ENCODE measurements around the gene C1QTNF2. TPM values are rescaled to one million over a fixed set of nuclear protein-coding genes. Genes with fewer than 3 reads are reported as not detected.
A peak's percentile ranks its signal among the peaks of the same experiment; 100 is the strongest.

C1QTNF2 gene
- total and polyA plus RNA-seq, 5 donors: 1.6 to 4.3 (median 2.1) TPM

DNA sequence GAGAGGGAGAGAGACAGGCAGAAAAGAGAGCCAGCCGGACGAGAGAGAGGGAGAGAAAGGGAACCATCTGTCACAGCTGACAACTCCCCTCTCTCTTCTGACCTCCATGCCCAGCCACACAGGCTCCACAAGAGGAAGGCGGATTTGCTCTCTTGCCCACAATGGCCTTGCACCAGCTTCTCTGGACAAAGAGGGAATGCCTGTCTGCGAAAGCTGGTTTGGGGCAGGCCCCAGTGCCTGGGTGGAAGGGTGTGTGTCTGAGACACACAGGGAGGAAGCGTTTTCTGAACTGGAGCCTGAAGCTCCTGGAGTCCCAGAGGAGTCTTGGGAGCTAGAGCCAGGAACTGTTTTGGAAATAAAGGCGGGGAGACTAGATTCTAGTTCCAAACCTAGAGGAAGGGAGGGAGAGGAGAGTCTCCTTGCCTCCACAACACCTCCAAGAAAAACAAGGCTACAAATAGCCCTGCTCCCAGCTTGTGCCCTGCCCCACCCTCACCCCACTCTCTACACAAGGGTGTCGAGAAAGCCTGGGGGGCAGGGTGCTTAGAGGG, 12.5 kb downstream of the C1QTNF2 start:
- ATAC-seq (peak; percentile 81 to 90), DNase-seq (peak; percentile 45 to 78 (median 76))
- Histone ChIP-seq H3K4me1 (ENCODE audit: control insufficient read depth, insufficient read depth, low read length) (peaks cover 7% of the 10 kb centered on the region), H3K27me3 (ENCODE audit: control insufficient read depth, insufficient read depth) (no peaks in the 10 kb centered on the region), H3K9me3 (ENCODE audit: control insufficient read depth, low read length) (no peaks in the 10 kb centered on the region), H3K27ac (ENCODE audit: low read length) (peak overlapping the region; percentile 47), H3K4me3 (ENCODE audit: low read length) (no peak overlapping the region)
- WGBS: 36% methylated on average over 7 of the region's 7 CpGs
- intact Hi-C loops (cut with DNase I): no loop called here

DNA sequence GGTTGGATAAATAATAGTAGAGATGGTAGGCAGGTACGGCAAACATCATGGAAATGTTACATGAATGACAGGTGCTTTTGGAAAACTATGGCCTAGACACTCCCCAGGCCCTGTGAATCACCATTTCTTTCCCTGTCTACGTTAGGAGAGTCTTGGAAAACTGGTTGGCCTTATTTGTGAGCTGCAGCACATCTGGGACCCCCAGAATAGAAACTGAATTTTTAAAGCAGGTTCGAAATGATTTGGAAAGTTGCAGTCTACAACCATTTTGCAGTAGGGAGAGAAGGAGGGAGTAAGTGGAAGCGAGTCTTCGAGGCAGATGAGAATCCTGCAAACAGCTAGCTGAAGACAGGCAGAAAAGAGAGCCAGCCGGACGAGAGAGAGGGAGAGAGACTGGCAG, 13.0 kb downstream of the C1QTNF2 start:
- peak in 1 of 2 donors; percentile 2 for ATAC-seq
- peak overlapping the region; percentile 31 for H3K27ac ChIP-seq (ENCODE audit: low read length)
- no peaks in the 10 kb centered on the region for H3K9me3 ChIP-seq (ENCODE audit: control insufficient read depth, low read length)
- no peaks in the 10 kb centered on the region for H3K27me3 ChIP-seq (ENCODE audit: control insufficient read depth, insufficient read depth)
- WGBS: 52% methylated on average over 7 of the region's 7 CpGs
- no peak for DNase-seq
- peaks cover 7% of the 10 kb centered on the region for H3K4me1 ChIP-seq (ENCODE audit: control insufficient read depth, insufficient read depth, low read length)
- no peak overlapping the region for H3K4me3 ChIP-seq (ENCODE audit: low read length)
- intact Hi-C loops (cut with DNase I): no loop called here

DNA sequence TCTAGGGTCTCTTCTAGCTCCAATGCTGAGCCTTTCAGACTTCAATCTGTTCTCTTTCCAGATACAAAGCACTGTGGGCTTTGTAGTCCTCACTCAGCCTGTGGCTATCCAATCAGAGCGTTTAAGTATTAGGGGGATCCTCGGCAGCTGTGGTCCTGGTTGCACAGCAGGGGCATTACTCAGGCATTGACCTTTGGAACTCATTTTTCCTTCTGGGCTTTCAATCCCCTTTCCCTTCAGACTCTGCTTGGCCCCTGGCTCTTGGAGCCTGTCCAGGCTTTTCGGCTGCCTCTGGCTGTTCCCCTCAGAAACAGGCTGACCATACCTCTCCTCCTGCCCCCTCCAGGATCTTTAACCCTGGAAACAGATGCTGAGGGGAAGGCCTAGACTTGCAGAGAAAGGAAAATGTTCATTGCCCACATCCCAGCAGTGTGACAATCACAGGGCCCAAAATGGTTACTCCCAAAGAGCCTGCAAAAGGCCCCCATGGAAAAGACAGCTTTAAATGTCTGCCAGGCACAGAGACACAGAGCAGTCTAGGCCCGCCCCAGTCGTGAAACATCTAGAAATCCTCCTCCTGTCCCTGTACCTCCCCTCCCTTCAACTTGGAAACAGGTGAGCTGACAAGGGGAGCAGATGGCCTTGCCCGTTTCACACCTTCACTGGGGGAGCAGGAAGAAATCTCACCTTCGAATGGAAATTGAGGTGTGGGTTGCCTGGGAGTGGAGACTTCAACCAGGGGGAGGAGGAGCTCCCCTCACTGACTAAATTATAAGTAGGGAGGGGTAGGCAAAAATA, 13.7 kb downstream of the C1QTNF2 start:
- no peak overlapping the region for H3K4me3 ChIP-seq (ENCODE audit: low read length)
- intact Hi-C loops (cut with DNase I): no loop called here
- ATAC-seq (no peak), DNase-seq (no peak)
- no peaks in the 10 kb centered on the region for H3K27me3 ChIP-seq (ENCODE audit: control insufficient read depth, insufficient read depth)
- H3K4me1 ChIP-seq (ENCODE audit: control insufficient read depth, insufficient read depth, low read length): peaks cover 7% of the 10 kb centered on the region
- whole genome bisulfite sequencing: 53% methylated on average over 7 of the region's 7 CpGs
- H3K27ac ChIP-seq (ENCODE audit: low read length): no peak overlapping the region
- no peaks in the 10 kb centered on the region for H3K9me3 ChIP-seq (ENCODE audit: control insufficient read depth, low read length)

DNA sequence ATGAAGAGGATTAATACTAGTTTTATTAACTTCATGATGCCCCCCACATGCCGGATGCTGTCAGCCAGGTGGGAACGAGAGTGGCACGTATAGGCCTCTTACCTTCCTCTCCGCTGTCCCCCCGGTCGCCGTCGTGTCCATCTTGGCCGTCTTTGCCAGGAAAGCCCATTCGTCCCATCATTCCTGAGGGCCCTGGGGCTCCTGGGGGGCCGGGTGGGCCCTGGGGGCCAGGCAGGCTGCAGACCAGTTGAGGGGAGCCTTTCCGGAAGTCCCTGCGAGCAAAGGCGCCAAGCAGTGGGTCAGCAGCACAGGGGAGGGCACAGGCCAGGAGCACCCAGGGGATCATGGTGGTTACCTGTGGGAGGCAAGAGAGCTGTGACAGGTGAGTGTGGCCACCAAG, 15.8 kb downstream of the C1QTNF2 start:
- no peak for DNase-seq
- H3K27me3 ChIP-seq (ENCODE audit: control insufficient read depth, insufficient read depth): no peaks in the 10 kb centered on the region
- peaks cover 4% of the 10 kb centered on the region for H3K4me1 ChIP-seq (ENCODE audit: control insufficient read depth, insufficient read depth, low read length)
- WGBS: 97% methylated on average over 14 of the region's 14 CpGs
- no peak overlapping the region for H3K27ac ChIP-seq (ENCODE audit: low read length)
- ATAC-seq: no peak
- intact Hi-C loops (cut with DNase I): no loop called here
- H3K9me3 ChIP-seq (ENCODE audit: control insufficient read depth, low read length): no peaks in the 10 kb centered on the region
- no peak overlapping the region for H3K4me3 ChIP-seq (ENCODE audit: low read length)

DNA sequence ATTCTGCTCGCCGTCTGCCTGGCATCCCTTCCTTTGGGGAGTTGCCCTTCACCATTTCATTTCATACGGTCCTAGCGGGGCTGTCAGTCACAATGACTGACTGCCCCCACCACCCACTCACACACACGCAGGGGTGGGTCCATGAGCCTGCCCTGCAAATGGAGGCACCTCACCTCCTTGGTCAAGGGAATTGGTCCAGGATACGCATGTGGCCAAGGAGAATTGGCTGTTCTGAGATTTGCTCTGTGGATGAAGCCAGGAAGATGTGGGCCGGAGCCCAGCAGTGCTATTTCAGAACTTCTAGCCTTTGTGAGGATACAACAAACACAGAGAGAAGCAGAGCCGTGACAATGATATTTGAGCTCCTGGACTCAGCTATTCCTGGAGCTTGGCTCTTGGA, 17.0 kb downstream of the C1QTNF2 start:
- ATAC-seq: peak; percentile 30 to 79
- no peak overlapping the region for H3K27ac ChIP-seq (ENCODE audit: low read length)
- 70% methylated on average over 8 of the region's 8 CpGs for WGBS
- H3K4me3 ChIP-seq (ENCODE audit: low read length): no peak overlapping the region
- DNase-seq: peak; percentile 52 to 85 (median 80)
- H3K4me1 ChIP-seq (ENCODE audit: control insufficient read depth, insufficient read depth, low read length): peaks cover 3% of the 10 kb centered on the region
- intact Hi-C loops (cut with DNase I): no loop called here
- H3K27me3 ChIP-seq (ENCODE audit: control insufficient read depth, insufficient read depth): no peaks in the 10 kb centered on the region
- no peaks in the 10 kb centered on the region for H3K9me3 ChIP-seq (ENCODE audit: control insufficient read depth, low read length)

DNA sequence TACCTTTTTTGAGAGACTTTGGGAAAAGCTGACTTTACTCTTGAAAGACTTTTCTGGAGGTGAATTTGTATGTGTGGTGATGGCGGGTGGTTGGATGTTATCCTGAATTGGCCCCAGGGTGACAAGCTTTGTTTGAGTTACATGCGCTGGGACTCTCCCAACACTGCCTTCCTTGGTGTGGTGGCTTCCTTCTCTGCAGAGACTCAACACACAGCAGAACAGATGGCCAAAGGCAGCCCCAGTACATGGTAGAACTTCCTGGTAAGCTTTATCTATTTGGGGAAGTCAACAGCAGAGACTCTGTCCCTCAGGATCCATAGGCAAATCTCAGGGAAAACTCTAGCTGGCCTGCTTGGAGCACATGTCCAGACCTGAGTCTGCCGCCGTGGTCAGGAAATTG, 18.1 kb downstream of the C1QTNF2 start:
- 96% methylated on average over 4 of the region's 4 CpGs for WGBS
- intact Hi-C loops (cut with DNase I): no loop called here
- peaks cover 3% of the 10 kb centered on the region for H3K4me1 ChIP-seq (ENCODE audit: control insufficient read depth, insufficient read depth, low read length)
- H3K27ac ChIP-seq (ENCODE audit: low read length): no peak overlapping the region
- no peaks in the 10 kb centered on the region for H3K9me3 ChIP-seq (ENCODE audit: control insufficient read depth, low read length)
- no peak overlapping the region for H3K4me3 ChIP-seq (ENCODE audit: low read length)
- ATAC-seq (no peak), DNase-seq (no peak)
- H3K27me3 ChIP-seq (ENCODE audit: control insufficient read depth, insufficient read depth): no peaks in the 10 kb centered on the region

DNA sequence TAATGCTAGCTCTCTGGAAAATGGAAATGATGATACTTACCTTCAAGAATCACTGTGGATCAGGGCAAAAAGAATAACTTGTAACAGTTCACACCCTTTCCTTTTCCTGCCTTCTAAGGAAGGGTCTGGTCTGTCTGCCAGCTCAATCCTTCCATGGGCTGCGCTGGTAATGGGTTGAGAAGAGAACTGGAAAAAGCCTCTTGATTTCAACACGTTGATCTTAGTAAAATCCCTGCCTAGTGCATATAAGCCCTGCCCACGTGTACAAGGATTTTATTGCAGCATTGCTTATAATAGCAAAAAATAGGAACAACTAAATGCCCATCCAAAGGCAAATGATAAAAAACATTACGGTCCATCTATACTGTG, 20.5 kb downstream of the C1QTNF2 start:
- H3K9me3 ChIP-seq (ENCODE audit: control insufficient read depth, low read length): no peaks in the 10 kb centered on the region
- 70% methylated on average over 4 of the region's 4 CpGs for WGBS
- peak in 1 of 2 donors; percentile 59 for ATAC-seq
- intact Hi-C loops (cut with DNase I): loop anchor here (5.0 to 10.0 kb wide), 4 partner anchors 105 to 328 kb away; no protein-coding TSS in a partner anchor
- peaks cover 4% of the 10 kb centered on the region for H3K4me1 ChIP-seq (ENCODE audit: control insufficient read depth, insufficient read depth, low read length)
- H3K27me3 ChIP-seq (ENCODE audit: control insufficient read depth, insufficient read depth): no peaks in the 10 kb centered on the region
- no peak overlapping the region for H3K27ac ChIP-seq (ENCODE audit: low read length)
- DNase-seq: no peak
- H3K4me3 ChIP-seq (ENCODE audit: low read length): no peak overlapping the region

DNA sequence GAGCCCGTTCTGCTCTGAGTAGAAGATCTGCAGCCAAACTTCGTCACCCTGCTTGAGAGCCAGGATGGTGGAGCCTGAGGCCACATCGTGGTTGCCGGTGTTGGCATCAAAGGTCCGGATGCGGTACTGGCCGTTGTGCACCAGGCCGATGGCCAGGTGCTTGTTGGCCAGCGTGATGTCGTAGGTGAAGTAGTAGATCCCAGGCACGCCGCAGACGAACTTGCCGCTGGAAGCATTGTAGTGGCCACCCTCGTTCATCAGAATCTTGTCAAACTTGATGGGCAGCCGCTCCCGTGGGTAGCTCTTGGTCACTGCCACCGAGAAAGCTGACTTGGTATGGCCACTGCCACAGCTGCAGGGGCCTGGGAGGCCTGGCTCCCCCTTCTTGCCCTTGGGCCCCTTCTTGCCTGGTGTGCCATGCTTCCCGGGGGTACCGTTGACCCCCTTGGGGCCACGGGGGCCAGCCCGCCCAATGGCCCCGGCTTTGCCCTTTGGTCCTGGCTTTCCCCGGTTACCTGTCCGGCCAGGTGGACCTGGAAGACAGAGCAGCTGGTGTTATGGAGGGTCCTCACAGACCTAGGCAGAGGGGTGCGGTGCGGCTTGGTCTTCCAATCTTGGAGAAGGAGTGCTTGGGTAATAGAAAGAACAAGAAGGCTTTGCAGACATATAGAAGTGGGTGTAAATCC, 21.0 kb downstream of the C1QTNF2 start:
- WGBS: 95% methylated on average over 27 of the region's 27 CpGs

DNA sequence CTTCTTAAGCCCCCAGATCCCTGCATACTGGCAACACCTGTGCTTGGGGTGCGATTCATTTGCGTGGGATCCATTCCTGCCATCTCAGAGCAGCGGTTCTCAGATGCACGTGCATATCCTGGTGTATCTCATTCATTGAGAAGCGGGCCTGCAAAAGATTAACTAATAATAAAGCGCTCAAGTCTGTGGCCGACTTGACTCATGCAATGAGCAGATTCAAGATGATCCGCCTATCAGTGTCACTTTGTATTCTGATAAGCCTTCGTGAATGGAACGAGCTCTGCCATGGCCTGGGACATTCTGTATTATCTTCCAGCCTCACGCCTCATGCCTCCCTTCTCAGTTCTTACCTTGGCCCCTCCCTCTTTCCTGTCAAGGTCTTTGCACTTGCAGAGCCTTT, 22.3 kb downstream of the C1QTNF2 start:
- WGBS: 73% methylated on average over 11 of the region's 11 CpGs
- no peak for DNase-seq

More for the DNA sequence above, 21.0 kb downstream of the C1QTNF2 start:
- DNase-seq: no peak
- no peak overlapping the region for H3K27ac ChIP-seq (ENCODE audit: low read length)
- H3K9me3 ChIP-seq (ENCODE audit: control insufficient read depth, low read length): no peaks in the 10 kb centered on the region
- no peaks in the 10 kb centered on the region for H3K27me3 ChIP-seq (ENCODE audit: control insufficient read depth, insufficient read depth)
- no peak for ATAC-seq
- H3K4me1 ChIP-seq (ENCODE audit: control insufficient read depth, insufficient read depth, low read length): peaks cover 4% of the 10 kb centered on the region
- intact Hi-C loops (cut with DNase I): loop anchor here (5.0 to 10.0 kb wide), 4 partner anchors 105 to 327 kb away; no protein-coding TSS in a partner anchor
- no peak overlapping the region for H3K4me3 ChIP-seq (ENCODE audit: low read length)

DNA sequence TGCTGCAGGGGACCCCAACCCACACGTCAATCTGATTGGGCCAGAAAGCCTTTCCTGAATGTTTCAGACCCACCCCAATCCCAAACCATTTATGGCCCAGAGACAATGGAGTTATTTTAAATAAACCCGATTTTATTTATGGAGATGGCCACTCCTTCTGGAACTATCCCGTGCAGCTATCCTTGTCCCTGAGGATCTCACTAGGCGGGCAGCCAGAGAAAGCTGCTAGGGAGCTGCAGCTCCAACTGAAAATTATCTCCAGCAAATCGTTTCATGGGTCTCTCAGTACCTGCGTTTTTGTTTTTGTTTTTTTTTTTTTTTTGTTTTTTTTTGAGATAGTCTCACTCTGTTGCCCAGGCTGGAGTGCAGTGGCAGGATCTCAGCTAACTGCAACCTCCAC, 23.0 kb downstream of the C1QTNF2 start:
- no peak for ATAC-seq
- DNase-seq: peak in 1 of 3 donors; percentile 68
- Histone ChIP-seq H3K4me1 (ENCODE audit: control insufficient read depth, insufficient read depth, low read length) (peaks cover 4% of the 10 kb centered on the region), H3K9me3 (ENCODE audit: control insufficient read depth, low read length) (no peaks in the 10 kb centered on the region), H3K27ac (ENCODE audit: low read length) (no peak overlapping the region), H3K4me3 (ENCODE audit: low read length) (no peak overlapping the region), H3K27me3 (ENCODE audit: control insufficient read depth, insufficient read depth) (no peaks in the 10 kb centered on the region)
- intact Hi-C loops (cut with DNase I): loop anchor here (5.0 to 10.0 kb wide), 4 partner anchors 103 to 325 kb away; no protein-coding TSS in a partner anchor
- WGBS: 40% methylated on average over 6 of the region's 6 CpGs

More for the DNA sequence above, 22.3 kb downstream of the C1QTNF2 start:
- peaks cover 4% of the 10 kb centered on the region for H3K4me1 ChIP-seq (ENCODE audit: control insufficient read depth, insufficient read depth, low read length)
- no peak for ATAC-seq
- no peak overlapping the region for H3K4me3 ChIP-seq (ENCODE audit: low read length)
- intact Hi-C loops (cut with DNase I): loop anchor here (5.0 to 10.0 kb wide), 4 partner anchors 103 to 326 kb away; no protein-coding TSS in a partner anchor
- no peaks in the 10 kb centered on the region for H3K9me3 ChIP-seq (ENCODE audit: control insufficient read depth, low read length)
- no peak overlapping the region for H3K27ac ChIP-seq (ENCODE audit: low read length)
- H3K27me3 ChIP-seq (ENCODE audit: control insufficient read depth, insufficient read depth): no peaks in the 10 kb centered on the region
